GM21529 (cell line): Measurements from ENCODE around the gene MAPK11.

Source experiments
- ATAC-seq: cut with Tn5 transposase; IDR thresholded peaks from one replicate; pipeline ENCODE4 v1.9.1; 2021; ENCODE audit not compliant: unreplicated experiment

Gene MAPK11

GRCh38 chr22:50250555-50251476 is 19.4 kb downstream of the MAPK11 start, which contains the start of gene HDAC10:
TSS of gene HDAC10 (minus strand) at chr22:50251265. CDS start at chr22:50251032, 233 bp downstream.
- peak; percentile 49 for ATAC-seq

DNA sequence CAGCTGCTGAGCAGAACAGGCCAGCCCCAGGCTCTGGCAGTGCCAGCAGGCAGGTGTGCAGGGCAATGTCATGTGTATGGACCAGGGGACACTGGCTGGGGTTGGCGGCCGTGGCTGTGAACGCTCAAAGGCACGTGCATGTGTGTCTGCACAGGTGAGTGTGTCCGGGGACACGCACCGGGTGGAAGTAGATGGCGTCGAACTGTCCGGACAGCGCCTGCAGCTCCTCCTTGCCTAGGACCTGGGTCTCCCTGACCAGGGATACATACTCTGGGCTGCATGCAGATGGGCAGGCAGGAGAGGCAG is 20.0 kb downstream of the MAPK11 start:
- no peak for ATAC-seq

DNA sequence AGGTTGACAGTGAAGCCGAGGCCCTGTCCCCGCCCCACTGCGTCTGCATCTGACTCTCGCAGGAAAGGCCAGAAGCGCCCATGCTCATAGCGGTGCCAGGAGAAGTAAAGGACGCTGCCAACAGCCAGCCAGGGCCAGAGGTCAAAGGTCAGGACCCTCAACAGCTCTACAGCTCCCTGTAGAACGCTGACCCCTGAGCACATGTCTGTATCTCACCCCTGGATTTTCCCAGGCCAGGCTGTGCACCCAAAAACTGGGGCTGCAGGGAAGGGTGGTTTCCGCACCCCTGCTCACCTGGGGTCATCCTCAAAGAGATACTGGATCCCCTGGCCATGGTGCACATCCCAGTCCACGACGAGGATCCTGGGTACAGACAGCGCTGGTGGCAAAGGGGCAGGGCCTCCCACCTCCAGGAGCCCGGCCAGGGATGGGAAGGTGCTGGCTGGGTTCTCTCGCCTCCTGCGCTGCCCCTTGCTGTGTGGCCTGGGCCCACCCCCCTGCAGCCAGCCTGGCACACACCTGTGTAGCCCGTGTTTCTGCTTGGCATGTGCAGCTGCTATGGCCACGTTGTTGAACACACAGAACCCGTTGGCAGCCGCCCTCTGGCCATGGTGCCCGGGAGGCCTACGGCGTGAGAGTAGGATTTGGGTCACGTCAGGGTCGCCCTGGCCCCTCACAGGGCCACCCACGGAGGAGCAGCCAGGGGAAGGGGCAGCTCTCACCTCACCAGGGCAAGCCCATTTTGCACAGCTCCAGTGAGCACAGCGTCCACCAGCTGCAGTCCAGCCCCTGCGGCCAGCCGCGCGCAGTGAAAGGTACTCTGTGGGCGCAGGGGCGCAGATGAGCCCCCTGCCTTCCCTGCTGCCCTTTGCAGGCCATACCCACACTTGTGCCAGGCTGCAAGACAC is 20.6 kb downstream of the MAPK11 start:
- no peak for ATAC-seq

- ATAC-seq: no peak
Observed at GRCh38 chr22:50248196-50249081, 21.7 kb downstream of the MAPK11 start.

- ATAC-seq: no peak
Observed at GRCh38 chr22:50247748-50248147, 22.4 kb downstream of the MAPK11 start.

DNA sequence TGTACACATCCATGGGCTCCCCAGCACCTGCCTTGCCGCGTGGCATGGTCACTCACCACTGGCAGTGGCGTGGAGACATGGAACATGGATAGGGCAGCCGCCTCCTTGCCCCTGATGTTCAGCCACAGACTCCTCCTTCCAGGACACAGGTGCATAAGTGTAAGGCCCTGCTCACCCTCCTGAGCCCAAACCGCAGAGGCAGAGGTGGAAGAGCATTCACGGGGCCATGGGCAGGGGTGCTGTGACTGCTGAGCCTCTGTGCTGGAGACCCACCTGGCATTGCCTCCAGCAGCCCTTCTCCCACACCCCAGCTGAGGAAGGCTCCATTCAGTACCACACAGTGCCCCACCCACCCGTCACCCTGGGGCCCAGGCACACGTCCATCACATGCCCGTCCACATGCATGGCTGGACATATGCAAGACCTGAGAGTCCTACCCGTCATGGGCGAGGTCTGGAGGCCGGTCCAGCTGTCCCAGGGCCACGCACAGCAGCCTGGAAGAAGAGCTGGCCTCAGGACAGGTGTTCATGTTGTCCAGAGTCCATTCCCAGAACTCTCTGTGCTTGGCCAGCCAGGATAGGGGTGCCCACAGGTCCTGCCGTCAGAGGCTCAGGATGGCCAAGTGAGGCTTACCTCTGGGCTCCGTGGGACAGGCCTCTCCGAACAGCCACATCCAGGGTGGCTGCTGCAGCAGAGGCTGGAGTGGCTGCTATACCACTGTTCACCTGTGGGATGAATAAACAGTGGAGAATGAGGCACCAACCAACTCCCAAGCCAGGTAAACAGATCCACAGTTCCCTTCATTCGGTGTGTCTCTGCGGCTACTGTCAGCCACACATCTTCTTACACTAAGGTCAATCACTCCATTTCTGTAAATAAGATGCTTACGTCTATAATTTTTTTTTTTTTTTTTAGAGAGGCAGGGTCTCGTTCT is 23.7 kb downstream of the MAPK11 start:
- ATAC-seq: no peak

DNA sequence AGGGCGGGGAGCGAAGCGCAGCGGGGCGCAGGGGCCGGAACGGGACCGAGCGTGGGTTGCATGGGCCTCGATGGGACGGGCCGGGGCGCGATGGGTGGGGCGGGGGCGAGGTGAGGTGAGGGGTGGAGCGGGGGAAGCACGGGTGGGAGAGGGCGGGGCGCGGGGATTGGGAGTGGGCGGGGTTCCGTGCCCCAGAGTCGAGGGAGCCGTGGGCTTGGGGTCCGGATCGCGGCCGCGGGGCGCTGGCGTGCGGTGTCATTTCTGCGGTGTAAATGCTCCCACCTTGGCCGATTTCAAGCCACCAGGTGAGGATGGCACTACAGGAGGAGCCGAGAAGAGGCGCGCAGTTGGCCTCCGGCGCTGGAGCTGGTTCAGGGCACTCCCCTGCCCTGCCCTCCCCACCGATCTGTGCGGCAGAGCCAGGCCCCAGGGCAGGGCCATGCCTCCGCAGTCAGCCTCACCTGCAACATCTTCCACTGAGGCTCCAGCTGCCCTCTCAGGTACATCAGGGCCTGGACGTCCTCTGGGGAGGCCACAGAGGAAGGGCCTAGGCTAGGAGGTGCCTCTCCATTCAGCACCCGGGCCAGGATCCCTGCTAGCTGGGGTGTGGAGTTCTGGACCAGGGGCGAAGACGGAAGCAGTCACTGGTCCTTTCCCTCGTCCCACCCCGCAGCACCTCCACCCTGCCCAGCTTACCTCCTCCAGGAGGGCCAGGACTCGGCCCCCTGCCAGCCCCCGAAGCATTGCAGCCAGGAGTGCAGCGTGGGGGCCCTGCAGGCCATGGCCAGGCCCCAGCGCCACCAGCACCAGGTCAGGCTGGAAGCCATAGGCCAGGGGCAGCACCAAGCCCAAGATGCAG is 24.7 kb downstream of the MAPK11 start:
- ATAC-seq: no peak

GRCh38 chr22:50244420-50245213 is 25.6 kb downstream of the MAPK11 start, which contains the start of gene TUBGCP6:
TSS of gene TUBGCP6 (minus strand) at chr22:50245023. CDS start at chr22:50244459, 564 bp downstream.
- peak; percentile 68 for ATAC-seq

DNA sequence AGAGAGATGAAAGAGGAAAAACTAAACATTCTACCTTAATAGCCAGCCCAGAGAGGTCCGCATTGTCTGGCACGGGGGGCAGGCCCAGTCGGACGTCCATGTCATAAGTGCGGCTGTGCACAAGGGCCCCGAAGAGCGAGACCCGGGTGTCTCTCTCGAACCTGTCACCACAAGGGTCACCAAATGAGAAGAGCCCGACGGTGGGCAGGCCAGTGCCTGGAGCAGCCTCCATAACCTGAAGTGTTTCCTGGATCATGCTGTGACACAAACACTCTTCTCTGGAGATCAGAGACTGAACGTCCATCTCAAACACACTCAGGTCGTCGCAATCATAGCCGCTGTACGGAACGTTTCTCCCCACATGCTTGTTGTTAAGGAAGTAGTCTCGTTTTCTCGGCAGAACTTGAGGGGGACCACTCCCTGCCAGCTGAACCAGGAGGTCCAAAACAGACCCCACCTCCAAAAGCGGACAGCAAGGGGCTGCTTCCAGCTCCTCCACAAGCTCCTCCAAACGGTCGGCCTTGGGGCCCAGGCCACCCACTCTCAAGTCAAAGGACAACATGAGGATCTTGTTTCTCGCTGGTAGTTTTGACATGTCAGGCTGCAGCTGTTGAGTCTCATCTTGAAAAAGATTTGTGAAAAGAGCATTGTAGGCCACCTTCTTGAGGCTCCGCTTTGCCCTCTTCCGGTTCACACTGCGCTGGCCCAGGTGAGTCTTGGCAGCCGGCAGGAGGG is 26.3 kb downstream of the MAPK11 start:
- ATAC-seq: no peak

DNA sequence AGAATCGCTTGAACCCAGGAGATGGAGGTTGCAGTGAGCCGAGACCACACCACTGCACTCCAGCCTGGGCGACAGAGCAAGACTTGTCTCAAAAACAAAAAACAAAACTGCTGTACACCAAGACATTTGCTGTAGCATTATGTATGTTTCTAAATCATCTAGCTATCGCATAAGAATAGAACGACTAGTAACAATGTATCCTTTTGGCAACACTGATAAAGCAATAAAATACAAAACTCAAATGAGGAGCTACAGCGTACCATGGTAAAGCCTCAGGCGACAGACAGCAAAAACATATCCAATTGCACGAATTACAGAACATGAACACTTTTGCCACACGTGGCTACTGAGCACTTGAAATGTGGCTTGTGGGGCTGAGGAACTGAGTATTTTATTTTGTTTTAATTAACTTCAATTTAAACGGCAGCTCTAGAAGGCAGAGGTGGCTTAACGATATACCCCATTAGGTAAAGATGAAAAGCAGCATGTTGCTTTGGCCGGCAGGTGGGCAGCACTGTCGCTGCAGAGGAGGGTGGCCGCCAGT is 27.7 kb downstream of the MAPK11 start:
- ATAC-seq: no peak

- ATAC-seq: no peak
Observed at GRCh38 chr22:50238755-50239154, 31.4 kb downstream of the MAPK11 start.

GRCh38 chr22:50236731-50237409 is 33.3 kb downstream of the MAPK11 start:
- no peak for ATAC-seq

DNA sequence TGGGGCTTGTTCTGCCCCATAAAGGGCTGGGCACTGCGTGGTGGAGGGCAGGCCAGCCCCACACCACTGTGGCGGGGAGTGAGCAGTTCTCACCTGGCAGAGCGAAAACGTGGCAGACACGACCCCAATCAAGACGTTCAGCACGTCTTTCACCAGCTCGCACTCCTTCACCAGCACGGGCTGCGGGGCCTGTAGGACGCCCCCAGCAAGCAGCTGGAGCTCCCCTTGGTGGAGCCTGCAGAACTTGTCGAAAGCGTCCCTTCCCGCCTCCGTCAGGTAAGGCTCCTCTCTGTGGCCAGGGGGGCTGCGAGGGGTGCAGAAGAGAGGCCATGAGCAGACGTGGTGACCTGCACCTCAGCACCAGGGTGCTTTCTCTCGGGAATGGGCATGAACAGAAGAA is 37.0 kb downstream of the MAPK11 start:
- ATAC-seq: no peak

GRCh38 chr22:50232481-50233151 is 37.6 kb downstream of the MAPK11 start:
- ATAC-seq: no peak

GRCh38 chr22:50229370-50229769 is 40.8 kb downstream of the MAPK11 start:
- ATAC-seq: no peak

GRCh38 chr22:50228366-50228765 is 41.8 kb downstream of the MAPK11 start:
- no peak for ATAC-seq
